ENCODE results near the gene DDX20.

The DDX20 gene

DNA sequence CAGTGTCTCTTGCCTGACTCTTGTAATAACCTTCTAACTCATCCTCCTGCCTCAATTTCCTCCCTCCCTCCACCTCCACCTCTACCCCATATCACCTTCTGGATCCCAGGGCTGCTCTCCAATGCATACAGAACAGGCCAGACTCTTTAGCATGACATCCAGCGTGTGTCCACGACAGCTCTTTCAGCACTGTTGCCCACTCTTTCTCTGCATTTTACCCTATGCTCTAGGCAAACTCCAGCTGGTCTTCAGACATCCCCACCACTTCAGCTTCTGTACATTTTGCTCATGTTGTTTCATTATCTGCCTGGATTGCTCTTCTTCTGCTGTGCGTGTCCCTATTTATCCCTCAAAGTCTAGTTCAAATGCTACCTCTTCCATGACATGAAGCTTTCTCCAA, 21.3 kb upstream of the DDX20 start:
- TF ChIP-seq CTCF (IDR thresholded peaks at IDR 0.05; ENCODE audit: low read length): no peak
- TF ChIP-seq EZH2 (IDR thresholded peaks at IDR 0.05; ENCODE audit: borderline replicate concordance, low read length): no peak

DNA sequence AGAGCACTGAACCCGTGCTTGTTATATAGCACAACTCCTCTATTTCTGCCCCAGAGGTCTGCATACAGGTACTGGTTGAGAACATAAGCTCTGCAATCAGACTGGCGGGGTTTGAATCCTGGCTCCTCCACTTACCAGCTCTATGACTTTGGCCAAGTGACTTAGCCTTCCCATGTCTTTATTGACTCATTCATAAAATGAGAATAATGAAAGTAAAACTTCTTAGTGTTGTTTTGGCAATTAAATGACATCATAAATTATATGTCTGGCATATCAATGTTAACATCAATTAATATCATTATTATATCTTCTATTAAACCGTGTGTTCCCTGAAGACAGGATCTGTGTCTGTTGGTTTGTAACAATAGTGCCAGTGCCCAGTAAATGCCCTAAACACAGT, 20.8 kb upstream of the DDX20 start:
- no peak for TF ChIP-seq EZH2 (IDR thresholded peaks at IDR 0.05; ENCODE audit: borderline replicate concordance, low read length)
- TF ChIP-seq CTCF (IDR thresholded peaks at IDR 0.05; ENCODE audit: low read length): no peak
- peaks cover 25% of the 10 kb centered on the region for H3K4me1 ChIP-seq (ENCODE audit: insufficient read depth, low read length, severe bottlenecking)
- H3K36me3 ChIP-seq (ENCODE audit: insufficient read depth, low read length): no peaks in the 10 kb centered on the region
- no peak overlapping the region for H2AFZ ChIP-seq (ENCODE audit: low read length)
- H4K20me1 ChIP-seq (ENCODE audit: insufficient read depth, low read length): no peaks in the 10 kb centered on the region
- no peak overlapping the region for H3K4me2 ChIP-seq (ENCODE audit: low read length)
- H3K27ac ChIP-seq (ENCODE audit: low read depth, low read length, poor library complexity, severe bottlenecking): no peak overlapping the region
- H3K9me3 ChIP-seq (ENCODE audit: low read length): no peaks in the 10 kb centered on the region
- H3K9me2 ChIP-seq (ENCODE audit: low read depth, low read length): no peaks in the 10 kb centered on the region
- H3K9ac ChIP-seq (ENCODE audit: low read length): no peak overlapping the region
- no peaks in the 10 kb centered on the region for H3K27me3 ChIP-seq (ENCODE audit: insufficient read depth, low read length)
- H3K4me3 ChIP-seq (ENCODE audit: low read depth, low read length, poor library complexity, severe bottlenecking): no peak overlapping the region
- no peaks in the 10 kb centered on the region for H3F3A ChIP-seq (ENCODE audit: insufficient read depth, low read length)
- no peaks in the 10 kb centered on the region for H3K79me2 ChIP-seq (ENCODE audit: insufficient read depth, low read length)

More for the DNA sequence above, 21.3 kb upstream of the DDX20 start:
- Histone ChIP-seq H2AFZ (ENCODE audit: low read length) (no peak overlapping the region), H3K4me2 (ENCODE audit: low read length) (no peak overlapping the region), H3K36me3 (ENCODE audit: insufficient read depth, low read length) (no peaks in the 10 kb centered on the region), H3K9ac (ENCODE audit: low read length) (no peak overlapping the region), H3K9me2 (ENCODE audit: low read depth, low read length) (no peaks in the 10 kb centered on the region), H4K20me1 (ENCODE audit: insufficient read depth, low read length) (no peaks in the 10 kb centered on the region), H3K9me3 (ENCODE audit: low read length) (no peaks in the 10 kb centered on the region), H3K4me3 (ENCODE audit: low read depth, low read length, poor library complexity, severe bottlenecking) (no peak overlapping the region), H3K27ac (ENCODE audit: low read depth, low read length, poor library complexity, severe bottlenecking) (no peak overlapping the region), H3K27me3 (ENCODE audit: insufficient read depth, low read length) (no peaks in the 10 kb centered on the region), H3F3A (ENCODE audit: insufficient read depth, low read length) (no peaks in the 10 kb centered on the region), H3K4me1 (ENCODE audit: insufficient read depth, low read length, severe bottlenecking) (peaks cover 21% of the 10 kb centered on the region), H3K79me2 (ENCODE audit: insufficient read depth, low read length) (no peaks in the 10 kb centered on the region)

DNA sequence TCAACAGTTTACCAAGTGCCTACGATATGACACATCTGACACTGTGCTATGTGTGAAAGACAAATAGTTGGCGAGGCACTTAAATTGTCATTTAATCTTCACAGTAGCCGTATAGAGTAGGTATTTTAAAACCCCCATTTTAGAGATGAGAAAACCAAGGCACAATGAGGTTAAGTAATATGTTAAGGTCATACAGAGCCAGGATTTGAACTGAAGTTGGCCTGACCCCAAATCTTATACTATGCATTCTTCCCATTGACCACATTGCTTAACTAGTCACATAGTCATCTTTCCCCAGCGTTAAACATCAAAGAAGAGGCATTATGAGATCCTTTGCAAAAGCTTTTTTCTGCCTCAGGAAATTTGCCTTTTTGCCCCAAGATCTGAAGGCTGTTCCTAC, 20.4 kb upstream of the DDX20 start:
- no peaks in the 10 kb centered on the region for H3K27me3 ChIP-seq (ENCODE audit: insufficient read depth, low read length)
- no peaks in the 10 kb centered on the region for H3F3A ChIP-seq (ENCODE audit: insufficient read depth, low read length)
- H3K79me2 ChIP-seq (ENCODE audit: insufficient read depth, low read length): no peaks in the 10 kb centered on the region
- no peak overlapping the region for H3K4me3 ChIP-seq (ENCODE audit: low read depth, low read length, poor library complexity, severe bottlenecking)
- no peaks in the 10 kb centered on the region for H4K20me1 ChIP-seq (ENCODE audit: insufficient read depth, low read length)
- no peaks in the 10 kb centered on the region for H3K36me3 ChIP-seq (ENCODE audit: insufficient read depth, low read length)
- no peaks in the 10 kb centered on the region for H3K9me3 ChIP-seq (ENCODE audit: low read length)
- no peak overlapping the region for H3K9ac ChIP-seq (ENCODE audit: low read length)
- no peaks in the 10 kb centered on the region for H3K9me2 ChIP-seq (ENCODE audit: low read depth, low read length)
- TF ChIP-seq CTCF (IDR thresholded peaks at IDR 0.05; ENCODE audit: low read length): no peak
- TF ChIP-seq EZH2 (IDR thresholded peaks at IDR 0.05; ENCODE audit: borderline replicate concordance, low read length): no peak
- no peak overlapping the region for H2AFZ ChIP-seq (ENCODE audit: low read length)
- no peak overlapping the region for H3K4me2 ChIP-seq (ENCODE audit: low read length)
- H3K27ac ChIP-seq (ENCODE audit: low read depth, low read length, poor library complexity, severe bottlenecking): no peak overlapping the region
- H3K4me1 ChIP-seq (ENCODE audit: insufficient read depth, low read length, severe bottlenecking): peaks cover 29% of the 10 kb centered on the region
